ENCODE results near the gene CDK10.

DNA sequence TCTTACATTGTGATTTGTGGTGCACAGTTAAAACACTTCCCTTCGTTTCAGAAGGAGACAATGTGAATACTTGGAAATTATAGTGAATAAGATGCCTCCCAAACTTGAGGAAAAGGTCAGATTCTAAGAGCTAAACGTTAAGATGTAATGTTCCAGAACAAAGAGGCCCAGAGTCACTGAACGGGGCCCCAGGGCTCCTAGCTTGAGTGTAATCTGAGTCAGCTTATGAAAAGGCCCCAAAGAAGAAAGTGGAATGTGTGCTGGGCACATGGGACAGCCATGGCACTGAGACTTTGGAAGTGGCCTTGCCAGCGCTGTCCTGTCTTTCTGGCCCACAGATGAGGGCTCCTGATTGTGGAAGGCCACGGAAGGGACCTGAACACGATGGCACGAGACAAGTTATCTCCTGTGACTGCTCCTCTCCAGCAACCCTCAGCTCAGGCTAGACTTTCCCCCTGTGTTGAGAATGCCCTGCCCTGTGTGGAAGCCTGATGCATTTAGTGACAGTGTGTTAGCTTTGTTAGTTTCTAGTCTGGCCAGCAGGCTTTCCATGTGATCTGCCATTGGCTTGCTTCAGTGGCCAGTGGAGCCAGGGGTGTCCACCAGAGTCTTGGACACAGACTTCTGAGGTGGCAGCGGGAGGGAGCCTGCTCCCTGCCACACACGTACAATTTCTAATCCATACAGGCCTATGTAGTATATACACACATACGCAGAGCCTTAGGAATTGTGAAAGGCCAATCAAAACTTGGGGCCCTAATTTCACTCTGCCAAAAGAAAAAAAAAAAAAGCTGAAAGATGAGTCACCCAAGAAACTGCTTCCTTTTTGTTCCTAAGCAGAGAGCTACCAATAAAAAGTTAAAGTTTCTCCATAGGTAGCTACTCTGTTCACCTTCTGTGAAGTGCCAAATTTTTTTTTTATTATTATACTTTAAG lies 15.7 kb upstream of the CDK10 start:
- no peak for TF ChIP-seq POLR2AphosphoS5 (IDR thresholded peaks at IDR 0.05)
- TF ChIP-seq, protein P1, sequence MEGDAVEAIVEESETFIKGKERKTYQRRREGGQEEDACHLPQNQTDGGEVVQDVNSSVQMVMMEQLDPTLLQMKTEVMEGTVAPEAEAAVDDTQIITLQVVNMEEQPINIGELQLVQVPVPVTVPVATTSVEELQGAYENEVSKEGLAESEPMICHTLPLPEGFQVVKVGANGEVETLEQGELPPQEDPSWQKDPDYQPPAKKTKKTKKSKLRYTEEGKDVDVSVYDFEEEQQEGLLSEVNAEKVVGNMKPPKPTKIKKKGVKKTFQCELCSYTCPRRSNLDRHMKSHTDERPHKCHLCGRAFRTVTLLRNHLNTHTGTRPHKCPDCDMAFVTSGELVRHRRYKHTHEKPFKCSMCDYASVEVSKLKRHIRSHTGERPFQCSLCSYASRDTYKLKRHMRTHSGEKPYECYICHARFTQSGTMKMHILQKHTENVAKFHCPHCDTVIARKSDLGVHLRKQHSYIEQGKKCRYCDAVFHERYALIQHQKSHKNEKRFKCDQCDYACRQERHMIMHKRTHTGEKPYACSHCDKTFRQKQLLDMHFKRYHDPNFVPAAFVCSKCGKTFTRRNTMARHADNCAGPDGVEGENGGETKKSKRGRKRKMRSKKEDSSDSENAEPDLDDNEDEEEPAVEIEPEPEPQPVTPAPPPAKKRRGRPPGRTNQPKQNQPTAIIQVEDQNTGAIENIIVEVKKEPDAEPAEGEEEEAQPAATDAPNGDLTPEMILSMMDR (IDR thresholded peaks at IDR 0.05): no peak
- no peak for TF ChIP-seq EP300 (IDR thresholded peaks at IDR 0.05)
